PC-3 (cell line): ENCODE data around the gene LYZ. TPM values are rescaled to one million over a fixed set of nuclear protein-coding genes. Genes with fewer than 3 reads are reported as not detected.

Experiments used
- ATAC-seq: fragments of 200-7000 bp; cut with Tn5 transposase; 2 replicates; pipeline ENCODE4 v1.9.1; 2020; ENCODE audit warnings: mild to moderate bottlenecking, moderate library complexity
- BruUV-seq: library from RNA; stranded (reverse); fragments of 400-500 nt; replicated peaks from 2 replicates; lab custom pipeline; 2021; lab: Mats Ljungman, UMichigan
- CTCF ChIA-PET: fragments of 300-600 bp; sonication (Branson Sonifier 250); formaldehyde crosslinking; loops from one replicate; lab custom pipeline; 2022; ENCODE audit warnings: antibody characterized with exemption; lab: Charles Lee
- POLR2A ChIA-PET: fragments of 300-600 bp; sonication (Branson Sonifier 250); formaldehyde crosslinking; loops from one replicate; lab custom pipeline; 2022; ENCODE audit warnings: antibody characterized with exemption; ENCODE audit not compliant: unreplicated experiment; lab: Charles Lee
- DNase-seq: peaks from one replicate; pipeline ENCODE4 v3.0.0-alpha.2; 2015
- H2AFZ ChIP-seq: fragments of 300-600 bp; sonication (generic); 2 replicates; pipeline ENCODE4 v1.6.0; 2016; ENCODE audit warnings: antibody characterized with exemption, low read length
- H3F3A ChIP-seq: fragments of 300-600 bp; sonication (generic); one replicate; pipeline ENCODE4 v1.6.0; 2017; ENCODE audit warnings: antibody characterized with exemption, low read length, control low read depth, mild to moderate bottlenecking; ENCODE audit not compliant: unreplicated experiment
- H3K27ac ChIP-seq: fragments of 300-600 bp; sonication (generic); 2 replicates; pipeline ENCODE4 v1.5.1; 2016; ENCODE audit warnings: mild to moderate bottlenecking, low read length
- H3K27me3 ChIP-seq: fragments of 300-600 bp; sonication (generic); 2 replicates; pipeline ENCODE4 v1.6.1; 2016; ENCODE audit warnings: low read length, mixed read lengths
- H3K36me3 ChIP-seq: fragments of 300-600 bp; sonication (generic); 2 replicates; pipeline ENCODE4 v1.6.1; 2016; ENCODE audit warnings: low read depth, mixed run types, low read length, mixed read lengths
- H3K4me1 ChIP-seq: fragments of 300-600 bp; sonication (generic); 2 replicates; pipeline ENCODE4 v1.5.1; 2016; ENCODE audit warnings: low read length; ENCODE audit not compliant: insufficient read depth
- H3K4me2 ChIP-seq: fragments of 300-600 bp; sonication (generic); 2 replicates; pipeline ENCODE4 v1.6.0; 2016; ENCODE audit warnings: low read length
- H3K4me3 ChIP-seq: fragments of 300-600 bp; sonication (generic); 2 replicates; pipeline ENCODE4 v1.5.1; 2016; ENCODE audit warnings: mild to moderate bottlenecking, low read length, mixed read lengths
- H3K79me2 ChIP-seq: fragments of 300-600 bp; sonication (generic); 2 replicates; pipeline ENCODE4 v1.6.1; 2017; ENCODE audit warnings: low read length, mixed read lengths
- H3K9ac ChIP-seq: fragments of 300-600 bp; sonication (generic); 2 replicates; pipeline ENCODE4 v1.6.0; 2016; ENCODE audit warnings: mild to moderate bottlenecking, low read length
- H3K9me2 ChIP-seq: fragments of 300-600 bp; sonication (generic); replicated peaks from 2 replicates; pipeline ENCODE4 v1.6.1; 2016; ENCODE audit warnings: mixed run types, low read length, mixed read lengths
- H3K9me3 ChIP-seq: fragments of 300-600 bp; sonication (generic); 2 replicates; pipeline ENCODE4 v1.6.1; 2016; ENCODE audit warnings: low read length, mixed read lengths
- H4K20me1 ChIP-seq: fragments of 300-600 bp; sonication (generic); 2 replicates; pipeline ENCODE4 v1.6.1; 2016; ENCODE audit warnings: low read length, mixed read lengths
- CTCF ChIP-seq: fragments of 300-600 bp; sonication (generic); conservative IDR thresholded peaks from 2 replicates; pipeline ENCODE4 v1.5.1; 2017; ENCODE audit warnings: antibody characterized with exemption, low read depth, mild to moderate bottlenecking, low read length
- EZH2 ChIP-seq: fragments of 300-600 bp; sonication (generic); IDR thresholded peaks from one replicate; pipeline ENCODE4 v1.6.1; 2017; ENCODE audit warnings: antibody characterized with exemption, mild to moderate bottlenecking, low read length; ENCODE audit not compliant: unreplicated experiment
- EZH2phosphoT487 ChIP-seq: fragments of 300-600 bp; sonication (generic); IDR thresholded peaks from 2 replicates; pipeline ENCODE4 v1.6.1; 2018; ENCODE audit warnings: mild to moderate bottlenecking, antibody characterized with exemption, low read length, borderline replicate concordance
- intact Hi-C: fragments of 100-400 bp; cut with micrococcal nuclease; formaldehyde crosslinking; loops from 2 replicates; pipeline ENCODE4 v1.9.0; 2023
- total RNA-seq: library from RNA; depleted of rRNA; stranded (reverse); fragments of >200 nt; gene quantifications from 2 replicates; pipeline ENCODE4 v1.2.3, GENCODE V29; 2014

Gene LYZ
- total RNA-seq, 1 experiment from 2014 or later, result not detected

- H3K27ac ChIP-seq, result no peak overlapping the region
- intact Hi-C loops, result no loop called here
- no peak for TF ChIP-seq EZH2phosphoT487
- TF ChIP-seq EZH2, result no peak
- no peak for TF ChIP-seq CTCF
- no peak overlapping the region for H3K4me3 ChIP-seq
- H2AFZ ChIP-seq, result no peak overlapping the region
- no peak for DNase-seq
- ATAC-seq, result no peak
- ChIA-PET CTCF (no interaction called here), POLR2A (no interaction called here)
- no peaks in the 10 kb centered on the region for H3K9me2 ChIP-seq
- no peaks in the 10 kb centered on the region for H3K36me3 ChIP-seq
- H3K4me2 ChIP-seq, result no peak overlapping the region
- H3K27me3 ChIP-seq, result no peaks in the 10 kb centered on the region
- no peaks in the 10 kb centered on the region for H3K79me2 ChIP-seq
- BruUV-seq, result no TSS peak
- H3K9me3 ChIP-seq, result no peaks in the 10 kb centered on the region
- no peaks in the 10 kb centered on the region for H3F3A ChIP-seq
- no peak overlapping the region for H3K9ac ChIP-seq
- no peaks in the 10 kb centered on the region for H3K4me1 ChIP-seq
- no peaks in the 10 kb centered on the region for H4K20me1 ChIP-seq
These were observed 30.0 kb upstream of the LYZ start for GRCh38 chr12:69318225-69318624.

GRCh38 chr12:69321351-69321750, 26.8 kb upstream of the LYZ start:
- Histone ChIP-seq H3K9me3 (no peaks in the 10 kb centered on the region), H3K27ac (no peak overlapping the region), H3K36me3 (no peaks in the 10 kb centered on the region), H3F3A (no peaks in the 10 kb centered on the region), H3K27me3 (no peaks in the 10 kb centered on the region), H3K9ac (no peak overlapping the region), H4K20me1 (no peaks in the 10 kb centered on the region), H3K79me2 (no peaks in the 10 kb centered on the region), H3K4me3 (no peak overlapping the region), H3K4me2 (no peak overlapping the region), H3K9me2 (no peaks in the 10 kb centered on the region), H3K4me1 (no peaks in the 10 kb centered on the region), H2AFZ (no peak overlapping the region)
- TF ChIP-seq EZH2phosphoT487 (no peak), CTCF (no peak), EZH2 (no peak)
- ChIA-PET CTCF (interaction anchor here (0.6 kb wide), 1 partner anchor 1062 kb away, joined by 3 read pairs; no protein-coding TSS in a partner anchor), POLR2A (no interaction called here)
- ATAC-seq (no peak), DNase-seq (no peak)
- intact Hi-C loops, result no loop called here
- BruUV-seq, result no TSS peak

- H3K9me3 ChIP-seq, result no peaks in the 10 kb centered on the region
- H3F3A ChIP-seq, result no peaks in the 10 kb centered on the region
- DNase-seq, result no peak
- TF ChIP-seq CTCF (no peak), EZH2 (no peak), EZH2phosphoT487 (no peak)
- H3K79me2 ChIP-seq, result no peaks in the 10 kb centered on the region
- H3K9me2 ChIP-seq, result no peaks in the 10 kb centered on the region
- no peaks in the 10 kb centered on the region for H3K36me3 ChIP-seq
- H3K4me1 ChIP-seq, result peaks cover 4% of the 10 kb centered on the region; the same call in 1 of the 2 replicates
- intact Hi-C loops, result no loop called here
- no TSS peak for BruUV-seq
- no peaks in the 10 kb centered on the region for H4K20me1 ChIP-seq
- no peak overlapping the region for H3K4me2 ChIP-seq
- no peak overlapping the region for H3K27ac ChIP-seq
- H2AFZ ChIP-seq, result no peak overlapping the region
- CTCF ChIA-PET, result interaction anchor here (0.6 kb wide), 1 partner anchor 441 kb away, joined by 3 read pairs; no protein-coding TSS in a partner anchor
- POLR2A ChIA-PET, result no interaction called here
- ATAC-seq, result no peak
- H3K27me3 ChIP-seq, result no peaks in the 10 kb centered on the region
- no peak overlapping the region for H3K4me3 ChIP-seq
- no peak overlapping the region for H3K9ac ChIP-seq
These were observed 23.2 kb upstream of the LYZ start for GRCh38 chr12:69324797-69325466.
